ENCODE measurements around the gene CDH4.

DNA sequence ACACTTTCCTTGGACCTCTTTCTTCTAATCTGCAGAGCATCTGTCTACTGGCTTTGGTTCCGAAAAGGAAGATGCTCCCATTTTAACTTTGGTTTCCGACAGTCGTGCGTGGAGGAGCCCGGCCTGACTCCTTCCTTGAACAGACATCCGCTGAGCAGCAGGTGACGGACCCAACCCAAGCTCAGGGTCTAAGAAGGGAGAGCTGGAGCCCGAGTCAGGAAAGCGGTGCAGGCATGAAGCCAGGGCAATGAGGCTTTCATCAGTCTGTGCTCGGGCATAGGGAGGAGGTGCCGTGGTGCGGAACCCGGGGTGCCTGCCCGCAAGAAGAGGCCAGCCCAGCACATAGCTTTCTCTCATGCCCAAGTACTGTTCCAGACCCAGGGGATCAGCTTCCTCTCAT, 109.4 kb downstream of the CDH4 start:
- TF ChIP-seq POLR2A (IDR thresholded peaks at IDR 0.05; ENCODE audit: low read length) (no peak), GATA1 (IDR thresholded peaks at IDR 0.05; ENCODE audit: low read depth, low read length) (no peak)
